ENCODE measurements around the gene HNF4A.

Gene HNF4A

GRCh38 chr20:44413575-44414345 is 58.3 kb downstream of the HNF4A start:
- ATAC-seq = no peak

GRCh38 chr20:44414346-44414714 is 58.8 kb downstream of the HNF4A start:
- H3K9me3 Mint-ChIP-seq = no peaks in the 10 kb centered on the region
- H3K4me3 Mint-ChIP-seq = no peak overlapping the region
- H3K4me1 Mint-ChIP-seq = no peaks in the 10 kb centered on the region
- no peak for DNase-seq
- peaks cover 14% of the 10 kb centered on the region for H3K27me3 Mint-ChIP-seq
- ATAC-seq = no peak
- H3K27ac Mint-ChIP-seq = no peak overlapping the region
- H3K36me3 Mint-ChIP-seq (ENCODE audit: low read depth) = no peaks in the 10 kb centered on the region

More at GRCh38 chr20:44413575-44414345, 58.3 kb downstream of the HNF4A start:
- Mint-ChIP-seq H3K9me3 (no peaks in the 10 kb centered on the region), H3K4me1 (no peaks in the 10 kb centered on the region), H3K36me3 (ENCODE audit: low read depth) (no peaks in the 10 kb centered on the region), H3K27ac (no peak overlapping the region), H3K27me3 (peaks cover 14% of the 10 kb centered on the region), H3K4me3 (no peak overlapping the region)
- DNase-seq = no peak

- H3K4me3 Mint-ChIP-seq = no peak overlapping the region
- H3K4me1 Mint-ChIP-seq = no peaks in the 10 kb centered on the region
- H3K27me3 Mint-ChIP-seq = peaks cover 14% of the 10 kb centered on the region
- no peak for DNase-seq
- no peak for ATAC-seq
- no peaks in the 10 kb centered on the region for H3K36me3 Mint-ChIP-seq (ENCODE audit: low read depth)
- no peaks in the 10 kb centered on the region for H3K9me3 Mint-ChIP-seq
- no peak overlapping the region for H3K27ac Mint-ChIP-seq
Measured at GRCh38 chr20:44414808-44415207, 59.3 kb downstream of the HNF4A start.

- H3K4me3 Mint-ChIP-seq = no peak overlapping the region
- H3K36me3 Mint-ChIP-seq (ENCODE audit: low read depth) = no peaks in the 10 kb centered on the region
- H3K27ac Mint-ChIP-seq = no peak overlapping the region
- no peaks in the 10 kb centered on the region for H3K4me1 Mint-ChIP-seq
- no peaks in the 10 kb centered on the region for H3K9me3 Mint-ChIP-seq
- no peak for DNase-seq
- H3K27me3 Mint-ChIP-seq = peaks cover 14% of the 10 kb centered on the region
- no peak for ATAC-seq
Measured at GRCh38 chr20:44415833-44416715, 60.6 kb downstream of the HNF4A start.

- DNase-seq (no peak), ATAC-seq (no peak)
- H3K36me3 Mint-ChIP-seq (ENCODE audit: low read depth) = no peaks in the 10 kb centered on the region
- no peak overlapping the region for H3K4me3 Mint-ChIP-seq
- H3K27ac Mint-ChIP-seq = no peak overlapping the region
- H3K27me3 Mint-ChIP-seq = peaks cover 6% of the 10 kb centered on the region
- no peaks in the 10 kb centered on the region for H3K9me3 Mint-ChIP-seq
- no peaks in the 10 kb centered on the region for H3K4me1 Mint-ChIP-seq
Measured at GRCh38 chr20:44418069-44418905, 62.8 kb downstream of the HNF4A start.

GRCh38 chr20:44419131-44419844 is 63.8 kb downstream of the HNF4A start:
- Mint-ChIP-seq H3K9me3 (no peaks in the 10 kb centered on the region), H3K4me3 (no peak overlapping the region), H3K36me3 (ENCODE audit: low read depth) (no peaks in the 10 kb centered on the region), H3K27me3 (peaks cover 6% of the 10 kb centered on the region), H3K4me1 (no peaks in the 10 kb centered on the region), H3K27ac (no peak overlapping the region)
- ATAC-seq = no peak
- no peak for DNase-seq

GRCh38 chr20:44420497-44420896 is 65.0 kb downstream of the HNF4A start:
- Mint-ChIP-seq H3K9me3 (no peaks in the 10 kb centered on the region), H3K4me1 (no peaks in the 10 kb centered on the region), H3K4me3 (no peak overlapping the region), H3K27me3 (peaks cover 6% of the 10 kb centered on the region), H3K36me3 (ENCODE audit: low read depth) (no peaks in the 10 kb centered on the region), H3K27ac (no peak overlapping the region)
- ATAC-seq (no peak), DNase-seq (no peak)

GRCh38 chr20:44422083-44422482 is 66.6 kb downstream of the HNF4A start:
- Mint-ChIP-seq H3K4me3 (no peak overlapping the region), H3K36me3 (ENCODE audit: low read depth) (no peaks in the 10 kb centered on the region), H3K27ac (no peak overlapping the region), H3K4me1 (no peaks in the 10 kb centered on the region), H3K27me3 (no peaks in the 10 kb centered on the region), H3K9me3 (no peaks in the 10 kb centered on the region)
- DNase-seq (no peak), ATAC-seq (no peak)

- no peaks in the 10 kb centered on the region for H3K9me3 Mint-ChIP-seq
- no peak overlapping the region for H3K27ac Mint-ChIP-seq
- H3K27me3 Mint-ChIP-seq = no peaks in the 10 kb centered on the region
- DNase-seq = no peak
- H3K4me1 Mint-ChIP-seq = no peaks in the 10 kb centered on the region
- no peaks in the 10 kb centered on the region for H3K36me3 Mint-ChIP-seq (ENCODE audit: low read depth)
- ATAC-seq = no peak
- H3K4me3 Mint-ChIP-seq = no peak overlapping the region
Measured at GRCh38 chr20:44423480-44423879, 68.0 kb downstream of the HNF4A start.

- H3K27me3 Mint-ChIP-seq = no peaks in the 10 kb centered on the region
- no peaks in the 10 kb centered on the region for H3K9me3 Mint-ChIP-seq
- H3K4me1 Mint-ChIP-seq = no peaks in the 10 kb centered on the region
- H3K27ac Mint-ChIP-seq = no peak overlapping the region
- no peaks in the 10 kb centered on the region for H3K36me3 Mint-ChIP-seq (ENCODE audit: low read depth)
- DNase-seq (no peak), ATAC-seq (no peak)
- no peak overlapping the region for H3K4me3 Mint-ChIP-seq
Measured at GRCh38 chr20:44424039-44424495, 68.6 kb downstream of the HNF4A start.

GRCh38 chr20:44425923-44426322 is 70.4 kb downstream of the HNF4A start:
- Mint-ChIP-seq H3K4me3 (no peak overlapping the region), H3K4me1 (no peaks in the 10 kb centered on the region), H3K36me3 (ENCODE audit: low read depth) (no peaks in the 10 kb centered on the region), H3K27ac (no peak overlapping the region), H3K9me3 (no peaks in the 10 kb centered on the region), H3K27me3 (no peaks in the 10 kb centered on the region)
- no peak for DNase-seq
- ATAC-seq = no peak

- no peak overlapping the region for H3K27ac Mint-ChIP-seq
- H3K36me3 Mint-ChIP-seq (ENCODE audit: low read depth) = no peaks in the 10 kb centered on the region
- H3K9me3 Mint-ChIP-seq = no peaks in the 10 kb centered on the region
- no peaks in the 10 kb centered on the region for H3K4me1 Mint-ChIP-seq
- no peak for DNase-seq
- no peak overlapping the region for H3K4me3 Mint-ChIP-seq
- ATAC-seq = no peak
- H3K27me3 Mint-ChIP-seq = no peaks in the 10 kb centered on the region
Measured at GRCh38 chr20:44426879-44427790, 71.6 kb downstream of the HNF4A start.

- Mint-ChIP-seq H3K4me3 (no peak overlapping the region), H3K27ac (no peak overlapping the region), H3K36me3 (ENCODE audit: low read depth) (no peaks in the 10 kb centered on the region), H3K9me3 (no peaks in the 10 kb centered on the region), H3K27me3 (no peaks in the 10 kb centered on the region), H3K4me1 (no peaks in the 10 kb centered on the region)
- DNase-seq (no peak), ATAC-seq (no peak)
Measured at GRCh38 chr20:44427804-44428173, 72.3 kb downstream of the HNF4A start.
